Pancreas (tissue), 10 donors: ENCODE measurements around the gene SORCS2. TPM values are rescaled to one million over a fixed set of nuclear protein-coding genes. Genes with fewer than 3 reads are reported as not detected.

Experiments
- ATAC-seq, 4 donors: fragments of 200-7000 bp; cut with Tn5 transposase; one replicate each; pipeline versions ENCODE4 v1.8.0 to v1.9.1; 2020; ENCODE audit warnings: mild to moderate bottlenecking in 4 of 4, moderate library complexity in 4 of 4
- DNase-seq, 6 donors: peaks; one replicate each; pipeline ENCODE4 v3.0.0-alpha.2; 2020
- FAIRE-seq: peaks from 2 replicates; lab custom pipeline; 2012; peaks lifted over from hg19 to GRCh38; lab: Jason Lieb, UNC
- H3K27ac ChIP-seq, 4 donors: fragments of 200-600 bp; sonication (generic); 1 replicate in 3 of 4; 2 replicates in 1 of 4; pipeline versions ENCODE4 v1.5.0 to v1.8.0; 2020
- H3K27me3 ChIP-seq, 4 donors: fragments of 200-600 bp; one replicate each; pipeline ENCODE4 v1.8.0; 2021
- H3K36me3 ChIP-seq, 3 donors: fragments of 200-600 bp; sonication (generic) in 1 of 3; one replicate each; pipeline versions ENCODE4 v1.5.0 to v1.8.0; 2020 to 2021
- H3K4me1 ChIP-seq, 3 donors: fragments of 200-600 bp; one replicate each; pipeline ENCODE4 v1.8.0; 2021
- H3K4me3 ChIP-seq, 4 donors: fragments of 200-600 bp; sonication (generic) in 2 of 4; one replicate each; pipeline versions ENCODE4 v1.5.0 to v1.8.0; 2020 to 2021
- H3K9me3 ChIP-seq, 4 donors: fragments of 200-600 bp; one replicate each; pipeline ENCODE4 v1.8.0; 2021
- CTCF ChIP-seq, 4 donors: fragments of 200-600 bp; sonication (generic) in 3 of 4; IDR thresholded peaks; one replicate each; pipeline versions ENCODE4 v1.5.0 to v1.8.0; 2021; ENCODE audit warnings: antibody characterized with exemption in 4 of 4
- WGBS, 2 donors: extraction: QIAGEN DNeasy Blood & Tissue Kit; methylation state at CpG; one replicate each; pipeline ENCODE4 v1.1.7; 2013; 5-methylcytosine and 5-hydroxymethylcytosine counted together
- intact Hi-C, 3 donors: fragments of 100-400 bp; cut with DNase I; formaldehyde crosslinking; loops; one replicate each; pipeline versions ENCODE4 v1.11.1 to v1.14.2; 2022
- polyA plus RNA-seq, 2 donors: library from polyadenylated mRNA; stranded (reverse); fragments of 200-250 nt; gene quantifications; one replicate each; pipeline ENCODE4 v1.2.3, GENCODE V29; 2013
- total RNA-seq, 6 donors: library from RNA; stranded (reverse); fragmentation: NEBNext Ultra II Directional in 4 of 6; extraction: Animal tissue kit (Norgen Biotek cat#: 25700) in 4 of 6; gene quantifications; one replicate each; pipeline versions ENCODE4 v1.2.1 to v1.2.4, GENCODE V29; 2021 to 2023
- donor health status: healthy with polysubstance abuse.
- donor health status: DM: no; HTN: no; CAD: no; lungs with moderate emphysema.
- donor health status: DM: no; HTN: no; CAD: no.
- donor health status: control.
- donor health status: control.
- donor health status: Bipolar disorder and iron deficiency.
- donor health status: DM: yes; HTN: yes; CAD: no.
- donor health status: DM: no; HTN: no; CAD: no.
- donor health status: DM: no; HTN: no; CAD: no.
- donor health status: DM: yes; HTN: yes; CAD: no.

SORCS2 gene
- total and polyA plus RNA-seq, 8 donors = 0.14 to 1.7 (median 0.42) TPM

DNA sequence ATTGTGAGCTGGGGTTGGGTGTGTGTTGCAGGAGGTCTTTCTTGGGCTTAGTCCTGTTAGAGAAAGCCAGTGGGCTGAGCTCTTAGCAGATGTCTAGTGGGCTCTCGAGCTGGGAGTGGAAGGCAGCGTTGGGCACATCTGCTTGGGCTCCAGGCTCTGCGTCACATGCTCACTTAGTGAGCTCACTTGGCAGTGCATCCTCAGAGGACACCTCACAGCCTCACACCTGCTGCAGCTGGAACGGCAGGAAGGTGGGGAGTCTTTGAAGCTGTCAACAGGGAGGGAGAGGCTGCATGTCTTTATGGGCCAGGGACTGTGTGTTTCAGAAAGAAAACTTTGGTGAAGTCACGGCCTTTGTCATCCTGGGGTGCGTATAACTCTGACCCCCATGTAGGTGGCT is 160.1 kb downstream of the SORCS2 start:
- FAIRE-seq = no peak
- WGBS, 2 donors = 74% methylated on average over 6 of the region's 6 CpGs
- Histone ChIP-seq H3K4me3 (no peak overlapping the region), H3K9me3 (no peaks in the 10 kb centered on the region), H3K27ac (no peak overlapping the region), H3K36me3 (no peaks in the 10 kb centered on the region), H3K4me1 (no peaks in the 10 kb centered on the region), H3K27me3 (peaks cover 0 to 6% (median 0%) of the 10 kb centered on the region in 4 donors)
- TF ChIP-seq CTCF (IDR thresholded peaks at IDR 0.05) = no peak
- intact Hi-C loops = no loop called here
- no peak for DNase-seq
- ATAC-seq = no peak

DNA sequence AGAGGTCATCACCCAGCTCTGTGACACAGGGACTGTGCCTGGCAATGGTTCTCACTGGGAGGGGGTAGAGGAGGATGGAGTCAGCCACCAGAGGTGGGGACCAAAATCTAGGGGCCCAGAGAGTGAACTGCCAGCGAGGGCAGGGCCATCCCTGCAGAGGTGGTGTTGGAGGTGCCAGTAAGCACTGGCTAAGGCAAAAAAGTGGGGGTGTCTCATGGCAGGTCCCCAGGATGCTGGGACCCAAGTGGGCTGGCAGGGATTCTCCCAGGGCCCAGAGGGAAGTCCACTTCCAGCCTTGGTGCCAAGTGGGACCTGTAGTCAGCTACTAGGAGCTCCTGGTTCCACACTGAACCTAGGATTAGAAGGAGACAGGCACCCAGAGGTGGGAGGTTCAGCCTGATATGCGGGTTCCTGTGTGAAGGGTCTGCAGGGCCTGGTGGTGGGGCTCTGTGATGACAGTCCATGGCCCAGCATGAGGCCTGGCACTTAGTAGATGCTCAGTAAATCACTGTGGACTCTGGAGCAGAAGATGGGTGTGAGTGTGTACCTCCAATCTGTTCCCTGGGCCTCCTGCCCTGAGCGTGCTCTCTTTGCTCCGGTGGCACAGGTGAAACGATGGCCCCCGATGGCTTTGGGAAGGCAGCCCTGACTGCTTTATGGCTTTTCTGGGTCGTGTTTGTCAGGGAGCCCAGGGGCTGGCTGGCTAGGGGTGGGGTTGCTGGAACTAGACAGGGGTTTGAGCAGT is 160.9 kb downstream of the SORCS2 start:
- Histone ChIP-seq H3K27ac (no peak overlapping the region), H3K36me3 (no peaks in the 10 kb centered on the region), H3K4me3 (no peak overlapping the region), H3K27me3 (peaks cover 0 to 6% (median 0%) of the 10 kb centered on the region in 4 donors), H3K9me3 (no peaks in the 10 kb centered on the region), H3K4me1 (no peaks in the 10 kb centered on the region)
- ATAC-seq (no peak), FAIRE-seq (no peak), DNase-seq (peak in 2 of 6 donors; percentile 11 to 25)
- 80 to 81% methylated on average over 7 of the region's 7 CpGs for WGBS, 2 donors
- TF ChIP-seq CTCF (IDR thresholded peaks at IDR 0.05) = no peak
- intact Hi-C loops = no loop called here

- peaks cover 0 to 6% (median 0%) of the 10 kb centered on the region in 4 donors for H3K27me3 ChIP-seq
- FAIRE-seq (no peak), ATAC-seq (no peak), DNase-seq (peak in 2 of 6 donors; percentile 19 to 28)
- no peaks in the 10 kb centered on the region for H3K36me3 ChIP-seq
- no peak for TF ChIP-seq CTCF (IDR thresholded peaks at IDR 0.05)
- H3K4me1 ChIP-seq = no peaks in the 10 kb centered on the region
- intact Hi-C loops = no loop called here
- no peak overlapping the region for H3K27ac ChIP-seq
- 78 to 84% methylated on average over 17 of the region's 17 CpGs for WGBS, 2 donors
- H3K9me3 ChIP-seq = no peaks in the 10 kb centered on the region
- no peak overlapping the region for H3K4me3 ChIP-seq
These were observed 161.7 kb downstream of the SORCS2 start for GRCh38 chr4:7353846-7354610.

DNA sequence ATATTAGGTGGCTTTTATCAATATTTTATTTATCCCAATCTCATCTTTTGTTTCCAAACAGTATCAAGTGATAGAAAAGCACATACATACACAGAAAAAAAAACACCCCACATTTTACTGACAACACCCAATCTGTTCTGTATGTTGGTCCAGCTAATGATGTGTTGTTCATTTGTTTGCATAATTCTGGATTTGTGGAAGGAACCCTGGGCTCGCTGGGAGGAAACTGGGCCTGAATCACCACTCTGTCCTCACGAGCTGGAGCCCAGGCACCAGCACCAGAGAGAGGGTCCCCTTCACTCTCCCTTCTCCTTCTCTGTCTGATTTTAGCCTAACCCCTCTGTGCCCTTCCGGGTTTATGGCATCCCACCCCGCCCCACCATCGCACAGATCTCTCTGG is 162.6 kb downstream of the SORCS2 start:
- no peak for ATAC-seq
- no peaks in the 10 kb centered on the region for H3K4me1 ChIP-seq
- no peak for FAIRE-seq
- no peak overlapping the region for H3K4me3 ChIP-seq
- WGBS, 2 donors = 73 to 83% methylated on average over 5 of the region's 5 CpGs
- H3K9me3 ChIP-seq = no peaks in the 10 kb centered on the region
- DNase-seq = peak in 2 of 6 donors; percentile 5 to 20
- no peak overlapping the region for H3K27ac ChIP-seq
- no peaks in the 10 kb centered on the region for H3K36me3 ChIP-seq
- TF ChIP-seq CTCF (IDR thresholded peaks at IDR 0.05) = no peak
- peaks cover 0 to 6% (median 0%) of the 10 kb centered on the region in 4 donors for H3K27me3 ChIP-seq
- intact Hi-C loops = no loop called here
